ENCODE data around the gene PIAS4.

The PIAS4 gene

GRCh38 chr19:3977242-3978143 is 30.0 kb upstream of the PIAS4 start:
- DNase-seq (ENCODE audit: low read depth) = no peak

- no peak for DNase-seq (ENCODE audit: low read depth)
Measured at GRCh38 chr19:3978145-3978544, 29.4 kb upstream of the PIAS4 start.

GRCh38 chr19:3979289-3979673 is 28.3 kb upstream of the PIAS4 start:
- DNase-seq (ENCODE audit: low read depth) = no peak

- no peak for DNase-seq (ENCODE audit: low read depth)
Measured at GRCh38 chr19:3979674-3980352, 27.7 kb upstream of the PIAS4 start.

GRCh38 chr19:3980353-3981251 is 26.9 kb upstream of the PIAS4 start:
- DNase-seq (ENCODE audit: low read depth) = no peak

- DNase-seq (ENCODE audit: low read depth) = no peak
Measured at GRCh38 chr19:3981373-3981735, 26.2 kb upstream of the PIAS4 start.

- DNase-seq (ENCODE audit: low read depth) = no peak
Measured at GRCh38 chr19:3981736-3982681, 25.5 kb upstream of the PIAS4 start.

GRCh38 chr19:3982701-3983541 is 24.6 kb upstream of the PIAS4 start:
- DNase-seq (ENCODE audit: low read depth) = no peak

GRCh38 chr19:3983542-3983914 is 24.0 kb upstream of the PIAS4 start:
- DNase-seq (ENCODE audit: low read depth) = no peak

- no peak for DNase-seq (ENCODE audit: low read depth)
Measured at GRCh38 chr19:3983936-3984583, 23.5 kb upstream of the PIAS4 start.

- DNase-seq (ENCODE audit: low read depth) = no peak
Measured at GRCh38 chr19:3984584-3984907, 23.0 kb upstream of the PIAS4 start.

- peak; percentile 86 for DNase-seq (ENCODE audit: low read depth)
Measured at GRCh38 chr19:3984908-3985642, 22.5 kb upstream of the PIAS4 start, which contains the start of gene EEF2. EEF2 (minus strand) TSS chr19:3985463; CDS start chr19:3985380, 83 bp downstream.

GRCh38 chr19:3985643-3986259 is 21.8 kb upstream of the PIAS4 start:
- DNase-seq (ENCODE audit: low read depth) = no peak

GRCh38 chr19:3986260-3987041 is 21.1 kb upstream of the PIAS4 start:
- DNase-seq (ENCODE audit: low read depth) = no peak

GRCh38 chr19:3987619-3988371 is 19.7 kb upstream of the PIAS4 start:
- peak; percentile 86 for DNase-seq (ENCODE audit: low read depth)

- no peak for DNase-seq (ENCODE audit: low read depth)
Measured at GRCh38 chr19:3990815-3991117, 16.8 kb upstream of the PIAS4 start.

GRCh38 chr19:3995607-3996006 is 11.9 kb upstream of the PIAS4 start:
- no peak for DNase-seq (ENCODE audit: low read depth)

Measured in T follicular helper cell (primary cell).